Thyroid gland (tissue), 4 donors: ENCODE results near the gene HNF1B. TPM values are rescaled to one million over a fixed set of nuclear protein-coding genes. Genes with fewer than 3 reads are reported as not detected.

ENCODE experiments used
- DNase-seq, 2 donors: peaks; one replicate each; pipeline ENCODE4 v3.0.0-alpha.2; 2019
- H3K27ac ChIP-seq, 3 donors: fragments of 200-600 bp; sonication (generic); 1 replicate in 2 of 3; 2 replicates in 1 of 3; pipeline ENCODE4 v1.5.1; 2016 to 2019; ENCODE audit warnings: mild to moderate bottlenecking in 1 of 3, moderate library complexity in 1 of 3
- H3K27me3 ChIP-seq: fragments of 200-600 bp; sonication (generic); one replicate; pipeline ENCODE4 v1.5.1; 2019
- H3K36me3 ChIP-seq, 2 donors: fragments of 200-600 bp; sonication (generic); one replicate each; pipeline ENCODE4 v1.5.1; 2016 to 2019
- H3K4me1 ChIP-seq, 2 donors: fragments of 200-600 bp; sonication (generic); one replicate each; pipeline ENCODE4 v1.5.1; 2017 to 2019
- H3K4me3 ChIP-seq, 3 donors: fragments of 200-600 bp; sonication (generic); replicated peaks in 1 of 3; 1 replicate in 2 of 3; 2 replicates in 1 of 3; pipeline ENCODE4 v1.5.1; 2016; ENCODE audit warnings: mild to moderate bottlenecking in 1 of 3
- H3K9me3 ChIP-seq: fragments of 200-600 bp; sonication (generic); one replicate; pipeline ENCODE4 v1.5.1; 2017
- CTCF ChIP-seq, 6 experiments: fragments of 200-600 bp in 3 of 6; fragments of 450-650 bp in 3 of 6; sonication (generic) in 3 of 6; IDR thresholded peaks; one replicate each; pipeline ENCODE4 v1.5.1; 2016 to 2019; ENCODE audit warnings: antibody characterized with exemption in 6 of 6, mild to moderate bottlenecking in 2 of 6, inconsistent platforms in 1 of 6, moderate library complexity in 1 of 6
- POLR2A ChIP-seq, 2 donors: fragments of 450-650 bp; IDR thresholded peaks; one replicate each; pipeline ENCODE4 v1.6.1; 2017; ENCODE audit warnings: antibody characterized with exemption in 2 of 2, mild to moderate bottlenecking in 2 of 2, moderate library complexity in 1 of 2
- WGBS, 2 donors: methylation state at CpG; one replicate each; pipeline ENCODE4 v1.1.5; 2017; 5-methylcytosine and 5-hydroxymethylcytosine counted together
- intact Hi-C: fragments of 100-400 bp; cut with DNase I; formaldehyde crosslinking; loops from one replicate; pipeline ENCODE4 v1.15.1; 2023
- total RNA-seq, 4 donors: library from RNA; depleted of rRNA; stranded (reverse); fragments of >200 nt; gene quantifications; one replicate each; pipeline ENCODE4 v1.2.3, GENCODE V29; 2016

HNF1B gene
- total RNA-seq, 4 donors from 2014 or later: not detected

- intact Hi-C loops: loop anchor here (10.0 kb wide), 1 partner anchor 55 kb away; no protein-coding TSS in a partner anchor
- Histone ChIP-seq H3K9me3 (no peaks in the 10 kb centered on the region), H3K27ac (no peak overlapping the region), H3K4me3 (no peak overlapping the region), H3K36me3 (no peaks in the 10 kb centered on the region), H3K27me3 (no peaks in the 10 kb centered on the region), H3K4me1 (no peaks in the 10 kb centered on the region)
- no peak for TF ChIP-seq POLR2A (IDR thresholded peaks at IDR 0.05)
- no peak for TF ChIP-seq CTCF (IDR thresholded peaks at IDR 0.05)
- 80 to 89% methylated on average over 5 of the region's 5 CpGs for WGBS, 2 donors
- DNase-seq: no peak
Measured at GRCh38 chr17:37659925-37660324, 84.9 kb downstream of the HNF1B start.

GRCh38 chr17:37657202-37657601 is 87.7 kb downstream of the HNF1B start:
- 76 to 83% methylated on average over 1 of the region's 1 CpG for WGBS, 2 donors
- no peak for DNase-seq
- Histone ChIP-seq H3K27ac (no peak overlapping the region), H3K27me3 (no peaks in the 10 kb centered on the region), H3K4me3 (no peak overlapping the region), H3K4me1 (no peaks in the 10 kb centered on the region), H3K9me3 (no peaks in the 10 kb centered on the region), H3K36me3 (no peaks in the 10 kb centered on the region)
- intact Hi-C loops: loop anchor here (10.0 kb wide), 1 partner anchor 58 kb away; no protein-coding TSS in a partner anchor
- TF ChIP-seq CTCF (IDR thresholded peaks at IDR 0.05) (no peak), POLR2A (IDR thresholded peaks at IDR 0.05) (no peak)

- intact Hi-C loops: loop anchor here (5.0 to 10.0 kb wide), 2 partner anchors 63 to 115 kb away; no protein-coding TSS in a partner anchor
- peaks cover 18 to 23% of the 10 kb centered on the region in 2 donors for H3K4me1 ChIP-seq
- no peaks in the 10 kb centered on the region for H3K9me3 ChIP-seq
- no peak overlapping the region for H3K4me3 ChIP-seq
- TF ChIP-seq CTCF (IDR thresholded peaks at IDR 0.05) (no peak), POLR2A (IDR thresholded peaks at IDR 0.05) (no peak)
- H3K36me3 ChIP-seq: no peaks in the 10 kb centered on the region
- H3K27me3 ChIP-seq: no peaks in the 10 kb centered on the region
- H3K27ac ChIP-seq: no peak overlapping the region
- 78% methylated on average over 2 of the region's 2 CpGs for WGBS, 2 donors
- no peak for DNase-seq
Measured at GRCh38 chr17:37651849-37652248, 93.0 kb downstream of the HNF1B start.

- Histone ChIP-seq H3K27me3 (no peaks in the 10 kb centered on the region), H3K27ac (no peak overlapping the region), H3K9me3 (no peaks in the 10 kb centered on the region), H3K4me3 (no peak overlapping the region), H3K4me1 (peaks cover 18 to 23% of the 10 kb centered on the region in 2 donors), H3K36me3 (no peaks in the 10 kb centered on the region)
- WGBS, 2 donors: 47 to 54% methylated on average over 6 of the region's 6 CpGs
- peak in 4 of 6 experiments; percentile 30 to 43 (median 39) for TF ChIP-seq CTCF (IDR thresholded peaks at IDR 0.05)
- no peak for TF ChIP-seq POLR2A (IDR thresholded peaks at IDR 0.05)
- intact Hi-C loops: loop anchor here (5.0 to 10.0 kb wide), 2 partner anchors 64 to 117 kb away; no protein-coding TSS in a partner anchor
- peak; percentile 27 to 28 for DNase-seq
Measured at GRCh38 chr17:37650419-37651003, 94.3 kb downstream of the HNF1B start.

GRCh38 chr17:37648555-37648954 is 96.3 kb downstream of the HNF1B start:
- TF ChIP-seq POLR2A (IDR thresholded peaks at IDR 0.05) (no peak), CTCF (IDR thresholded peaks at IDR 0.05) (no peak)
- intact Hi-C loops: no loop called here
- no peaks in the 10 kb centered on the region for H3K27me3 ChIP-seq
- DNase-seq: peak in 1 of 2 donors; percentile 2
- WGBS, 2 donors: 10 to 17% methylated on average over 2 of the region's 2 CpGs
- no peaks in the 10 kb centered on the region for H3K9me3 ChIP-seq
- H3K27ac ChIP-seq: peak overlapping the region in 1 of 3 donors; percentile 48
- no peaks in the 10 kb centered on the region for H3K36me3 ChIP-seq
- no peak overlapping the region for H3K4me3 ChIP-seq
- peaks cover 18 to 28% of the 10 kb centered on the region in 2 donors for H3K4me1 ChIP-seq
